ENCODE results near the gene CHMP1A. TPM values are rescaled to one million over a fixed set of nuclear protein-coding genes. Genes with fewer than 3 reads are reported as not detected.
"Not testable (repeated sequence)": the region's sequence is repeated elsewhere in the genome, so short reads cannot be mapped to it uniquely, and the experiment has no call there.

CHMP1A gene
- total RNA-seq, 2 donors from 2014 or later: 75.8 to 128 TPM

GRCh38 chr16:89638455-89638854 lies 19.1 kb downstream of the CHMP1A start:
- Histone ChIP-seq H3K4me1 (replicated peaks) (no peaks in the 10 kb centered on the region), H3K4me3 (no peak overlapping the region), H3K27me3 (replicated peaks; ENCODE audit: insufficient read depth) (no peaks in the 10 kb centered on the region), H3K36me3 (no peaks in the 10 kb centered on the region), H3K27ac (no peak overlapping the region), H3K9me3 (no peaks in the 10 kb centered on the region)
- no peak for DNase-seq (ENCODE audit: low spot score)
- no peak for TF ChIP-seq POLR2AphosphoS5 (IDR thresholded peaks at IDR 0.05)
- no peak for TF ChIP-seq CTCF (IDR thresholded peaks at IDR 0.05)
- no peak for TF ChIP-seq POLR2A (IDR thresholded peaks at IDR 0.05)
- intact Hi-C loops (cut with DNase I): no loop called here
- WGBS: 67% methylated on average over 10 of the region's 10 CpGs

- TF ChIP-seq CTCF (IDR thresholded peaks at IDR 0.05) (no peak), POLR2AphosphoS5 (IDR thresholded peaks at IDR 0.05) (no peak), POLR2A (IDR thresholded peaks at IDR 0.05) (no peak)
- no peak for DNase-seq (ENCODE audit: low spot score)
- Histone ChIP-seq H3K27me3 (replicated peaks; ENCODE audit: insufficient read depth) (no peaks in the 10 kb centered on the region), H3K36me3 (no peaks in the 10 kb centered on the region), H3K27ac (no peak overlapping the region), H3K9me3 (no peaks in the 10 kb centered on the region), H3K4me1 (replicated peaks) (no peaks in the 10 kb centered on the region), H3K4me3 (no peak overlapping the region)
- 71% methylated on average over 10 of the region's 10 CpGs for WGBS
- intact Hi-C loops (cut with DNase I): no loop called here
These were observed 20.1 kb downstream of the CHMP1A start for GRCh38 chr16:89637379-89637778.

GRCh38 chr16:89636663-89637062 lies 20.8 kb downstream of the CHMP1A start:
- no peaks in the 10 kb centered on the region for H3K4me1 ChIP-seq (replicated peaks)

GRCh38 chr16:89634463-89635385 lies 22.8 kb downstream of the CHMP1A start:
- H3K9me3 ChIP-seq; H3K4me1 ChIP-seq (replicated peaks); H3K4me3 ChIP-seq; DNase-seq (ENCODE audit: low spot score); H3K36me3 ChIP-seq; intact Hi-C loops (cut with DNase I); H3K27me3 ChIP-seq (replicated peaks; ENCODE audit: insufficient read depth); H3K27ac ChIP-seq: not testable (repeated sequence)
- WGBS: 55% methylated on average over 2 of the region's 2 CpGs

More at GRCh38 chr16:89636663-89637062, 20.8 kb downstream of the CHMP1A start:
- intact Hi-C loops (cut with DNase I): no loop called here
- TF ChIP-seq CTCF (IDR thresholded peaks at IDR 0.05): no peak
- TF ChIP-seq POLR2A (IDR thresholded peaks at IDR 0.05): no peak
- TF ChIP-seq POLR2AphosphoS5 (IDR thresholded peaks at IDR 0.05): no peak
- no peaks in the 10 kb centered on the region for H3K9me3 ChIP-seq
- no peaks in the 10 kb centered on the region for H3K36me3 ChIP-seq
- no peaks in the 10 kb centered on the region for H3K27me3 ChIP-seq (replicated peaks; ENCODE audit: insufficient read depth)
- H3K4me3 ChIP-seq: no peak overlapping the region
- DNase-seq (ENCODE audit: low spot score): no peak
- no peak overlapping the region for H3K27ac ChIP-seq
- 80% methylated on average over 12 of the region's 12 CpGs for WGBS

- DNase-seq (ENCODE audit: low spot score): no peak
- 54% methylated on average over 19 of the region's 19 CpGs for WGBS
- TF ChIP-seq POLR2A (IDR thresholded peaks at IDR 0.05) (no peak), CTCF (IDR thresholded peaks at IDR 0.05) (no peak), POLR2AphosphoS5 (IDR thresholded peaks at IDR 0.05) (no peak)
- Histone ChIP-seq H3K4me3 (no peak overlapping the region), H3K27ac (no peak overlapping the region), H3K36me3 (no peaks in the 10 kb centered on the region), H3K27me3 (replicated peaks; ENCODE audit: insufficient read depth) (no peaks in the 10 kb centered on the region), H3K4me1 (replicated peaks) (no peaks in the 10 kb centered on the region), H3K9me3 (no peaks in the 10 kb centered on the region)
- intact Hi-C loops (cut with DNase I): no loop called here
These were observed 24.4 kb downstream of the CHMP1A start for GRCh38 chr16:89633064-89633631.

Data from prostate gland (tissue), 2 donors.